VCaP (cell line): ENCODE data around the gene PMIS2.
"Not testable (repeated sequence)": the region's sequence is repeated elsewhere in the genome, so short reads cannot be mapped to it uniquely, and the experiment has no call there.

ENCODE experiments used
- H3K27ac ChIP-seq: fragments of 450-650 bp; 2 replicates; pipeline ENCODE4 v1.5.1; 2017
- CTCF ChIP-seq: fragments of 450-650 bp; conservative IDR thresholded peaks from 2 replicates; pipeline ENCODE4 v1.5.1; 2017; ENCODE audit warnings: mild to moderate bottlenecking, moderate library complexity

PMIS2 gene

GRCh38 chr19:35596366-35596999, 10.5 kb downstream of the PMIS2 start:
- no peak for TF ChIP-seq CTCF
- H3K27ac ChIP-seq, result no peak overlapping the region

GRCh38 chr19:35601971-35602370, 16.0 kb downstream of the PMIS2 start:
- TF ChIP-seq CTCF, result no peak
- H3K27ac ChIP-seq, result no peak overlapping the region

GRCh38 chr19:35604436-35604835, 18.5 kb downstream of the PMIS2 start:
- not testable (repeated sequence) for H3K27ac ChIP-seq

- H3K27ac ChIP-seq, result not testable (repeated sequence)
Observed at GRCh38 chr19:35607170-35607569, 21.2 kb downstream of the PMIS2 start.

GRCh38 chr19:35607661-35608060, 21.7 kb downstream of the PMIS2 start:
- TF ChIP-seq CTCF, result no peak
- no peak overlapping the region for H3K27ac ChIP-seq

- TF ChIP-seq CTCF, result no peak
- H3K27ac ChIP-seq, result no peak overlapping the region
Observed at GRCh38 chr19:35608251-35608650, 22.3 kb downstream of the PMIS2 start.

- TF ChIP-seq CTCF, result no peak
- no peak overlapping the region for H3K27ac ChIP-seq
Observed at GRCh38 chr19:35609851-35610353, 23.9 kb downstream of the PMIS2 start.

GRCh38 chr19:35612224-35612558, 26.2 kb downstream of the PMIS2 start:
- no peak for TF ChIP-seq CTCF
- H3K27ac ChIP-seq, result peak overlapping the region; percentile 73; the same call in 1 of the 2 replicates
